GM19035 (cell line): ENCODE data around the gene ZDHHC3.
"Not testable (repeated sequence)": the region's sequence is repeated elsewhere in the genome, so short reads cannot be mapped to it uniquely, and the experiment has no call there.

Experiments
- ATAC-seq: cut with Tn5 transposase; IDR thresholded peaks from one replicate; pipeline ENCODE4 v1.9.1; 2021; ENCODE audit not compliant: unreplicated experiment

The ZDHHC3 gene

DNA sequence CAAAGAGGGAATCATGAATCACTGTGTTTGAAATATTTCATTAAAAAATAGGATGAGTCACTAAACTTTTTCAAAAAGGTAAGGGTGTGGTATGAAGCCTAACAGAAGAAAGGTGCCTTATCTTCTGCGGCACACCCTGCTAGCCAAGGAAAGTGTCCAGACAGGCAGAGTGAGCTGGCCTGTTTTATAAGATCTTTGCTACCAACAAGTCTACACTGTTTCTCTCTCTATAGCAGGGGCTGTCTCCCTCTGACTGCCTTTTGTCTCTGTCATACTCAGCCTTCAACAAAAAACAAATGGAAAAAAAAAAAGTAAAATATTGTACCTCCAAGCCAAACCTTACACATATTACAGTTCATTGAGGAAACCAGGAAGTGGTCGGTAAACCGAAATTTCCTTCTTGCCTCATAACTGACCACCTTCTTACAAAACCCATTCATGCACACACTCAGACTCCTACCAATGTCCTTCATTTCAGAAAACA, 9.1 kb downstream of the ZDHHC3 start:
- ATAC-seq = no peak

DNA sequence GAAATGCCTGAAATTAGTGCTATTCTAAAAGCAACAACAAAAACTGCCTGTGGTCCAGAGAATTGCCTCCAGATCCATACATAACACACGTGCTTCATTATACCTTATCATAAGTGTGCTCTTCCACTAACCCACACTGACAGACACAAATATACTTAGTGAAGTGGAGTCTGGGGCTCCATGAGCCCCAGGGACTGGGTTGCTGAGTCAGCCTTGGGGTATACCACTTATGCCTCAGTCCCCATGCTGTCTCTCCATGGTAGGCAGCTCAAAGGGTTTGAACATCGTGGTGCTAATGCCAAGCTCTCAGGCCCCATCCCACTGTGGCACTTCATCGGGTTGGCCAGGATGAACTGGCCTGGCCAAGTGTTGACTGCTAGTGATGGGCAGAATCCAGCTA, 10.8 kb downstream of the ZDHHC3 start:
- ATAC-seq = no peak

DNA sequence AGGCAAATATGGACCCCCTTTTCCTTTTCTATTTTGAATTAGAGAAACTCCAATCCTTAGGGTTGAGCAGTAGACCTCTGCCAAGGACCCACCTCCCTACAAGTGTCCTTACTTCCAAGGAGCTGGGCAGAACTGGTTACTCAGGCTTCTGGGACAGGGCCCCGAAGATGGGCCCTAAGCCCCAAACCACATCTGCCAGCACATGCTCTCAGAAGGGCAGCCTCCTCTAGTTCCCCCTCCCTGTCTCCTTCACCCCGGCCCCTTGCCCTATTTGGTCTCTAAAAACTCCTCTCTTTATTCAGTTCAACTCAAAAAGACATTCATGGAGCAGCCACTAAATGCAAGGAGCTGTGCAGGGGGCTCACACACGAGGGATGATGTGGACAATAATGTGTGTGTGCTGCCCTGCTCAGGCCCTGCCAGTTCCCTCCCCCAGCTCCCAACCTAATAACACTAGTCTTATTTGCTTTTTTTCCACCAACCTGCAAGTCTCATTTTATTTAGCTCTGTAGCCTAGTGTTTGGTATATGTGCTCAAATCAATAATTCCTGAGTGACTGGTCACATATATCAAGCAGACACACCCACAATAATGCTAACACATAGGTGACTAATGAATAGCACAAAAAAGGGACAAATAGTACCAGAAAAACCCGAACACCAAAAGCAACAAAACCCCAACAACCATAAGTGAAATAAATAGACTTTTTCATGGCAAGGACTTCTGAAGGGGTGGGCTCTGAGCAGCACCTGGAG, 12.2 kb downstream of the ZDHHC3 start:
- ATAC-seq = no peak

DNA sequence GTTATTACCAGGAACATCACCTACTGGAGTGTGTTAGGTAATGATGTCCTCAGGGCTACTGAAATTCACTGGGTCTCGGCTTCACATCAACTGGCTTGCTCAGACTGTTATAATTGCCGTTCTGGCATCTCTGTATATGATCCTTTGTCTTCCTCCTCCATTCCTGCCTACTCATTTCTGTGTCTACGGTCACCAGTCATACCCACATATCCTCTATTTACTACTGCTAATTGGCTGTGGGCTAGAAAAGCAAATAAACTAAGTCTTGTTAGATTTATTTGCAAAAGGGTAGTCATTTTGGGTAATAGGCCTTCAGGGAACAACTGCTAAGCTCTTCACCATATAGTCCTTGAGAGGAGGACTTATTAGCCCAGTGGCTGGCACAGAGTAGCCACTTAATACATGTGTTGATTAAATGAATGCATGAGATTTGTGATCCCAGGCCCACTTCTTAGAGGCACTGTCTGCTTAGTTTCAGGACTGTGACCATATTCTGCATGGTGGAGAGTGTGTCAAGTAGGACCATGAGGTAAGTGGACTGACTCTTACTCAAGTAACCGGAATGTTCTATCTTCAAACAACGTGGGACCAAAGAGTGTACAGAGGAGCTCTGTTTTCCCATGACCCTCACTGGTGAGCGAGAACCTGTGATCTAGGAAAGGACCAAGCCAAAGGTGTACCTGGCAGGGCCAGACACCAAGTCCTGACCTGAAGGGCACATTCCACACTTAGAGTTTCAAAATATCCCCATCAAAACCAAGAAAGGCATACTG, 13.2 kb downstream of the ZDHHC3 start:
- no peak for ATAC-seq

DNA sequence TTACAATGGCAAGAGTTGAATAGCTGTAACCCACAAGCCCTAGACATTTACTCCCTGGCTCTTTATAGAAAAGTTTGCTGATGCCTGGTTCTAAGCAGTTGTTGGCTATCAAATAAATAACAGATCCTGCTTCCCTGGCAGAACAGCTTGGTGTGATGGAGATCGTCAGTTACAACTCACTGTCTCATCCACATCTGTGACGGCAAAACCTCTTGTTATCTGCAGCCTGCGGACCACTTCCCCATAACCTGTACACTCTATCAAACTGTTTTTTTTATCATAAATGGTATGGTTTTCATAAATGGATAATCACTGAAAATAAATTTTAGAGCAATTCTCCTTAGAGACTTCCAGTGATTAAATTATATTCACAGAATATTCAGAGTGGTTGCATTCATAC, 14.1 kb downstream of the ZDHHC3 start:
- ATAC-seq = no peak

DNA sequence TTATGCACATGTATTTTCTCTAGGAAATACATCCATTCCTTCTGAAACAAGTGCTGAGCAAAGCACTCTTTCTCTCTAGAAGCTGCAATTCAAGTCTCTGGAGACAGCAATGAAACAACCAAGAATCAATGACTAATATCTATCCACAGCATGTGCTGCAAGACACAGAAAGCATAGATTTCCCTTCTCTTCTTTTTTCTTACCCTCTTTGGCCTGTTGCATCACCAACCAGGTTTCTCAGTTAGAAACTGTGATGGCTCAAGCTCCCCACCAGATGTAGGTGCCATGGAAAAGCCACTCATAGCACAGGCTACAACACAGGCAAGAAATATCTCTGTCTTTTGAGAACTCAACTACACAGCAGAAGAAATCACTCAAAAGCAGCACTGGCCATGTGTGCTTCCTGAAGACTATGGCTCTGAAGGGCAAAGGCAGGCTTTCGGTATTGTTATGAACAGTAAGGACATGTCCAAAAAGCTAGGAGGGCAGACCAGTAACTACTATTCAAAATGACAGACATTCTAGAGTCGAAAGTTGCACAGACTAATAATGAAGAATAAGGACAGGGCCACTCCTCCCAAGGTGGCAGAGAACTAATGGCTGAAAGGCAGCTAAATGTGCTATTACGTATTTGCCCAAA, 15.5 kb downstream of the ZDHHC3 start:
- ATAC-seq = no peak

DNA sequence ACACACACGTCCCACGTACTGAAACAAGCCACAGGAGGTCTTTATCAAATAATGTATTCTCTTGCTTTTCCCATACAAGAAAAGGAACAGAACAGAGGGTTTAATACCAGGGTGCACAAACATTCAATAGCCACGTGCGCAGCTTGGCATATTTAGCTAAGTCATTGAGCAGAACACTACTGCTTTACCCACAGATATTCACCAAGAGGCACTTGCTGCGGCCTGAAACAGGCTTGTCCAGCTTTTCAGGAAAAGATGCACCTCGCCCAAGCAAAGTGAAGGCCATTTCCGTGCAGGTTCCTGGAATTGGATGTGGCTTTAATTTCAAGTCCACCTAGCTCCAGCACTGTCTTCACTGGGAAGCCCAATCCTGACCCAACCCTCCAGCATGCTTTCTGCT, 17.6 kb downstream of the ZDHHC3 start:
- ATAC-seq = no peak

DNA sequence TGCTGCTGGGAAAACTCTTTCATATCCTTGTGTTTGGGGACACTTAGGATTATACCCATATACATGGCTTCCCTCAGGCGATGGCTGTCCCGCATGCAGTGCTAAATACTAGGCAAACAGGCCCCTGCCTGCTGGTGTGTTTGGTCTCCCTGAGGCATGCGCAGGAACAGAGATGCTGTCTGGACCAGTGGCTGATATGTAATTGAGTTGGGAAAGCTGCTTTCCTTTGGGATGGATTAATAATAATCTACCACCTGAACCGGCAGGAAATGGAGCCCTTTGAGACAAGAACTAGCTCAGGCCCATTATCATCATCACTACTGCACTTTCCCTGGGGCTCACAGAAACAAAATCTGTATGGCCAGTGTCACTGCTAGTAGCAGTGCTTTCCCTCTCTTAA, 18.0 kb downstream of the ZDHHC3 start:
- ATAC-seq = no peak

DNA sequence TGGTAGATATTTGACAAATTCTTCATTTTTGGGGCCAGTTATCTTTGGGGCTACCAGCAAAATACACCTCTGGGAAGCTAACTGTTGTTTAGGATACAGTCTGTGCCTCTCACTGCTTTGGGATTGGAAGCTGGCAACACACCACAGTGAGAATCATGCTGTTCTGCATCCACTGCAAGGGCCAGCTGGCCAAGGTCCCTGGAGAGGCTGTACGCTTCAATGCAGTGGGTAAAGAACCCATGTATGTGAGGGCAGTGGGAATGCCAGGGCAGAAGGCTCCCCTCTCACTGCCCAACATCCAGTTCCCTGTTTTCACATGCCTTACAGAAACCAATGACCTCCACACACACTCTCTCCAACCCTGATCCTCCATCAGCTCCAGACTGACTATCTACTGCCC, 20.1 kb downstream of the ZDHHC3 start:
- ATAC-seq = no peak

DNA sequence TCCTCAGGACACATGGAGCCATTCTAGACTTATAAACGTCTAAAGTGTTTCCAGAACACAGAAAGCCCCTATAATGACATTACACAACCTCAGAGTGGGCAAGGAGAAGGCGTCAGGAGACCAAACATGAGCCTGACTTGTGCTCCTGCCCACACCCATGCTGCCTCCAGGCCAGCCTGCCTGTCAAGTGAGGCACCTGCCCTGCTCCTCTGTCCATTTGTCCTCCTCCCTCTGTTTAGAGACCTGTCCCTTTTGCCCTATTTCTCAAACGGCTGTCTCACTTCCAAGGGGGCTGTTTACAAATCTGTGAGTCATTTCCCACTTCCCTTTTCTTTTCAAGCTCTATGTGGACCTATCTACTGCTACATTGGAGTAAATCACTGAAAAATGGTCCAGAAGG, 21.0 kb downstream of the ZDHHC3 start:
- ATAC-seq = no peak

DNA sequence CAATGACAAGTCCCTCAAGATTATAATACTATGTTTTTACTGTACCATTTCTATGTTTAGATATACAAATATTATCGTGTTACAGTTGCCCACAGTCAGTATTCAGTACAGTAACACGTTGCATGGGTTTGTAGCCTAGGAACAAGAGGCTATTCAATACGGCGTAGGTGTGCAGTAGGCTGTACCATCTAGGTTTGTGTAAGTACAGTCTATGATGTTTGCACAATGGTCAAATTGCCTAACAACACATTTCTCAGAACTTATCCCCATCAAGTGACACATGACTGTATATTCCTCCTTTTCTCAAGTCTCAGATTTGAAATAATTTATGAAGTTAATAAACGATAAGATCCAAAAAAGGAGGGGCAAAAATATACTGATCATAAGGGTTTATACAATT, 21.7 kb downstream of the ZDHHC3 start:
- no peak for ATAC-seq

DNA sequence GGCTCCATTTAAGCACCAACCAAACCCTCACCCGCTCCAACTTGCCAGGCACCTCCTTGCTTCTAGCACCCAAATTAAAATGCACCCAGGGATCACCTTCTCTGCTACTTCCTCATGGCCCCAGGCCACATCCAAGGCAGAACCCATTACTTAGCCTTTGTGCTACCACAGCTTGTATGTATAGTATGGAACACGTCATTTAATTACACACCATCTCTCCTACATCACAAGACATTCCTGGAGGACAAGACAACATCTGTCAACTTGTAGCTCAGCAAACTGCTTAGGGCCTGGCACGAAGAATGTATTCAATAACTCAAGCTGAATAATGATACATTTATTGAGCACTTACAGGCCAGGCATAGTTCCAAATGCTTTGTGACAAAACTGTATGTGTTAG, 23.3 kb downstream of the ZDHHC3 start:
- ATAC-seq = no peak

DNA sequence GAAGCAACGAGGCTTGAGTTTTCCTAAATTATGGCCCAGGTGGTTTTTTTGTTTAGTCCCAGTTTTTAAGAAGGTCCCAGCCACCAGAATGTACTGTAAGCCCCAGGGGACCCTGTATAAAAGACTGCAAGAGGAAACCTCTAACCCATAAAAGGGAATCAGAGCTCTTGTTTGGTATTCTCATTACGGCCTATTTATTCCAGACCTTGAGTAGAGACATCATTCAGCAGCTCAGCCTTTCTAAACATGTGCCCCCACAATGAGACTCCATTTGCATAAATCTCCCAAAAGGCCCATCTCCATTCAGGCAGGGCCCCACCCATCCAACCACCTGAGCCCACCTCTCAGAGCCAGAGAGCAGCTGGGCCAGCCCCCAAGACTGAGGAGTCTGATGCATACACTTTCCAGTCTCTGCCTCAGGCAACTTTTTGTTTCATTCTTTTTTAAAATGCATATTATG, 25.7 kb downstream of the ZDHHC3 start:
- no peak for ATAC-seq

DNA sequence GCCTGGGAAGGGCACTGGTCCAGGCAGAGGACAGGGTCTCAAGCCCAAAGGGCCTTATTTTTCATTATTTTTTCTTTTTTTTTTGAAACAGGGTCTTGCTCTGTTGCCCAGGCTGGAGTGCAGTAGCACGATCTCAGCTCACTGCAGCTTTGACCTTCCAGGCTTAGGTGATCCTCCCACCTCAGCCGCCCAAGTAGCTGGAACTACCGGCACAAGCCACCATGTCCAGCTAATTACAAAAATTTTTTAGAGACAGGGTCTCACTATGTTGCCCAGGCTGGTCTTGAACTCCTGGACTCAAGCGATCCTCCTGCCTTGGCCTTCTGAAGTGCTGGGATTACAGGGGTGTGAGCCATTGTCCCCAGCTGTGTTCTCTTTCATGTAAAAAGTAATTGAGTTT, 26.2 kb downstream of the ZDHHC3 start:
- ATAC-seq = not testable (repeated sequence)

DNA sequence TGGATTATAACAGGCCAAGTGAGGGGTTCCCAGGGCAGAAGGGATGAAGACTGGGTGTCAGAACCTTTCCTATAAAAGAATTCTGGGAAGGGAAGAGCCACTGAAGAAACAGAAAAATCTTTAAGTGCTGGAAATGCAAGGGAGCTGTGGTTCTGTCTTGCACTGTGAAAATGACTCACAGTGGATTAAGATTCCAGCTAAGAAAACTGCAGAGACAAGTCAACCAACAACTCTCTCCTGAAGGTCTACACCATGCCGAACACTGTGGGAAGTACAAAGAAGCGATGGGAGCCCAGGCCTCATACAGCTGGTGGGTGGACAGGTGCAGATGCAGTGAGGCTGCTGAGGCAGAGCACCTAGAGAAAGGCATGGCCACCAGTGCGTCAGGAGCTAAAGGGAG, 27.7 kb downstream of the ZDHHC3 start:
- ATAC-seq = no peak

DNA sequence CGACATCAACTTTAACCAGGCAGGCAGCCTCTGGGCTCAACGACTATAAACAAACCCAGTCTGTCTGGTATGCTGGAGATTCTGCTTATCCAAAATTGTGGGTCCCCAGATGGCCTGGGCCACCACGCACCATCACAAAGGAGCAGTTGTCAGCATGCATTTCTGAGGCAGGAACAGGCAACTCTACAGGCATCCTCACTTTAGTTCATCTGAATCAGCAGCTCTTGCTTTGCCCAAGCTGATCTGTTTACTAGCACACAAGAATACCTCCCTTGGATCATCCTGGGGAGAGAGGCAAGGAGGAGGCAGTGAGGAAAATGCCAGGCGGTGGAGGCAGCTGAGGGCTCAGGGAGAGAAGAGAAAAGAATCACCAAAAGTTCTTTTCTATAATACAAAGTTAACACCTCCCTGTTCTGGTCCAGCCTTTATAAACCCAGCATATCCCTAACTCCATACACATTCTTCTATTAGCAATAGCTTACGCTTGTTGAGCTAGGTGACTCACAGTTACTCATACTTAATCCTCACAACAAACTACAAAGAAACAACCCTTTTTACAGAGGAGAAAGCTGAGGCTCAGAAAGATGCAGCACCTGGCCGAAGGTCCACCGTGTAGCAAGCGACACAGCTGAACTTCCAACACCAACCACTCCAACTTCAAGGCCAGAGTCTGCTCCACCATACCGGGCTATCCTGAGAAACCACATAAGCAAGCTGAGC, 33.6 kb downstream of the ZDHHC3 start:
- ATAC-seq = no peak

DNA sequence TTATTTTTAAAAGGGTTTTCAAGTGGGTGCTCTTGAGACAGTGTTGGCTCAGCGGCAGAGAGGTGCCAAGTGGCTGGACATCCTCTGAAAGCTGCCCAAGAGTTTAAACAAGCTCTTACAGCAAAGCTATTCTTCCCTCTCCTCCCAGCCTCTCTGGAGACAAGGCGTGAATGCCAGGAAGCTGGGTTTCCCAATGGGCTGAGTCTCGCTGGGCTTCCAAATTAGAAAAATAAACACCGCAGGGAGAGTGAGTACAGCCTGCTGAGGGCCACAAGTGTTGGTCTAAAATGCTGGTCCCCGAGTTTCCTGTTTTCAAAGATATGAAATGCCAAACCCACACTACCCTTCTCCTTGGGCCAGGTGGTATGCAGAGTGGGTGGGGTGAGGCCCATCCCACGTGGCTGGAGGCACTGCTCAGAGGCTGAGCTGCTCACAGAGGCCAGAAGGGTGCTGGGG, 36.4 kb downstream of the ZDHHC3 start:
- ATAC-seq = no peak

DNA sequence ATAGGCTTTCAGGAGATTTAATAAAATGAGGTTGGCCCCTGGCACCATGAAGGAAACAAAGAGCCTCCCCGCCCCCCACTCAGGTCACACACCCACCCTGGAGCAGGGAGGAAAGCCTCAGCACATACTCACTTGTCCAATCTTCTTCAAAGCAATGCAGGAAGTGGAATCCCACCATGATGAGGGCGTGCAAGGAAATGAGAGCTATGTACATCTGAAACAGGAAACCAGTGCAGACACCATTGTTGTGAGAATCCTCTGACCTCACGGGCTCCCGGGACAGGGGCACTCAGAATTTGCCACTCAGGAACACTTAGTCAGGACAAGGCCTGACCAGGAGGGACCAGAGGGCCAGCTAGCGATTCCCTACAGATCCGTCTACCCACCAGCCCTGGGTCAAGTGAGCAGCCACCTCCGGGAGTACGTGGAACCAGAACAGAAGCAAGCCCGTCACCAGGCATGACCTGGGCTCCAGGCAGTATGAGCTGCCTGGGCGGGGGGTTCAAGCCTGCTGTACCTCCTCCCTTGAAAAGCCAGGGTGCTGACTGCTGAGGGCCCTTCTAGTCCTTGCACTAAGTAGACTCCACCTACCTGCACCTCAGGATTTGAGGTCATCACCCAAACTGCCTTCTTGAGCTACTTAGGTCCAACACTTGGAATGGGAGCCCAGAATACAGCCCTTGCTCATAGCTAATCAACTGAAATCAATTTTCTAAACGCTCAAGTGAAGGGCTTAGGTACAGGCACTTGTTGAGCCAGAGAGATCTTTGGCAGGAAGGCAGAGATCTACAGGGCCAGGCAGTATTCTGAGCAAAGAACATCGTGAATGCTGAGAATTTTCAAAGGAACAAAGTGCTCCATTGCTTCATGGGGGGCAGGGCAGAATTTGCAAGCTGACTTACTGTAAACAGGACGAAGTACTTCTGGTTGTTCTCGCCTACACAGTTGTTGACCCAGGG, 42.7 kb downstream of the ZDHHC3 start:
- no peak for ATAC-seq

DNA sequence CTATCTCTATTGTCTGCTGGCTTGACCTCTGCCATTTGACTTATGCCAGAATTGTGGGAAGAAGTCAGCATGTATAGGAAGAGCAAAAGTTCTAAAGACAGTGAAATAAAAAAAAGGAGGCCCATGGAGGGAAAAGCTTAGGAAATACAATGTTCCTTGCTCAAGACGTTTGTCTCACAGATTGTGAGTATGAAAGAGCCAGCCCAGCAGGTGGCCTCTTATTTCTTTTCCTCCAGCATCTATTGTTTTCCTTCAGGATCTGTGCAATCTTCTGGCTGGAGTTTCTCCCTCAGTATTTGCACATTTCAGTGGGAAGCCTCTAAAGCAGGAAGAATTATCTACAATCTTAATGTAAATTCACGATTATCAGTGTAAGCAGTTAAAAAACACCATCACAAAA, 43.7 kb downstream of the ZDHHC3 start:
- no peak for ATAC-seq

DNA sequence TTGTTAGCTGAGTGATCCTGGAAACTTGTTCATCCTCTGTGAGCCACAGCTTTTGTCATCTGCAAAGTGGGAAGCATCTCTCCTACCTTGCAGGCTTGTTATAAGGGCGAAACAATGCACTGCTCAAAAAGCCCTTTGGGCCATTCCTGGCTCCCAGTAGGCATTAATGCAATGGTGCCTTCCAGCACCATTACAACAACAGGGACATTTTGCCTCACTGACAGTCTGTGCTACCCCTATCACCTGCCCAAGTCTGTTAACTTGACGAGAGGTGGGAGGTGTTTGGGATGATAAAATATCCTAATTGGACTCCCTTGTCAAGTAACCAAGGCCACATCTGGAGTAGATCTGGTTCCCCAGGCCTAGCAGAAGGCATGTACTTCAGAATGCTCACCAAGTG, 44.2 kb downstream of the ZDHHC3 start:
- no peak for ATAC-seq
